Natural killer cell (primary cell): ENCODE data around the gene GPR78. TPM values are rescaled to one million over a fixed set of nuclear protein-coding genes. Genes with fewer than 3 reads are reported as not detected.

Source experiments
- ATAC-seq, 3 donors: fragments of 150-1000 bp in 2 of 3; fragments of 200-7000 bp in 1 of 3; cut with Tn5 transposase; 1 replicate in 1 of 3; 2 replicates in 2 of 3; pipeline ENCODE4 v1.10.0; 2021; ENCODE audit warnings: mild to moderate bottlenecking in 2 of 3, moderate library complexity in 2 of 3
- DNase-seq, 2 donors: peaks; one replicate each; pipeline versions ENCODE4 v3.0.0 to v3.0.0-alpha.2; 2013 to 2021; ENCODE audit warnings: mixed read lengths in 1 of 2
- H3K27ac ChIP-seq: one replicate; pipeline ENCODE4 v1.5.1; 2013; ENCODE audit warnings: mild to moderate bottlenecking, low read length
- H3K27me3 ChIP-seq: one replicate; pipeline ENCODE4 v1.6.1; 2013; ENCODE audit warnings: low read length; ENCODE audit not compliant: control insufficient read depth, insufficient read depth
- H3K36me3 ChIP-seq: one replicate; pipeline ENCODE4 v1.6.1; 2013; ENCODE audit warnings: low read length; ENCODE audit not compliant: control insufficient read depth, insufficient read depth
- H3K4me1 ChIP-seq: one replicate; pipeline ENCODE4 v1.6.1; 2013; ENCODE audit warnings: low read length; ENCODE audit not compliant: control insufficient read depth, insufficient read depth
- H3K4me3 ChIP-seq: one replicate; pipeline ENCODE4 v1.5.1; 2013; ENCODE audit warnings: low read length
- H3K9me3 ChIP-seq: one replicate; pipeline ENCODE4 v1.6.1; 2013; ENCODE audit warnings: low read length; ENCODE audit not compliant: control insufficient read depth, insufficient read depth
- H3K27ac Mint-ChIP-seq, 2 donors: one replicate each; pipeline ENCODE4 v1.8.0; 2022; ENCODE audit warnings: mild to moderate bottlenecking in 2 of 2, mixed read lengths in 2 of 2, moderate library complexity in 1 of 2
- H3K27me3 Mint-ChIP-seq, 2 donors: one replicate each; pipeline ENCODE4 v1.8.0; 2022; ENCODE audit warnings: low read depth in 2 of 2, mixed read lengths in 2 of 2
- H3K36me3 Mint-ChIP-seq: one replicate; pipeline ENCODE4 v1.8.0; 2022; ENCODE audit warnings: mixed read lengths
- H3K4me1 Mint-ChIP-seq, 2 donors: one replicate each; pipeline ENCODE4 v1.8.0; 2022; ENCODE audit warnings: mixed read lengths in 2 of 2
- H3K4me3 Mint-ChIP-seq: one replicate; pipeline ENCODE4 v1.8.0; 2022; ENCODE audit warnings: mild to moderate bottlenecking, moderate library complexity, mixed read lengths
- H3K9me3 Mint-ChIP-seq, 2 donors: one replicate each; pipeline ENCODE4 v1.8.0; 2022; ENCODE audit warnings: mixed read lengths in 2 of 2
- CTCF ChIP-seq: fragments of 200-600 bp; IDR thresholded peaks from one replicate; pipeline ENCODE4 v1.8.0; 2022; ENCODE audit warnings: antibody characterized with exemption
- WGBS: methylation state at CpG from one replicate; pipeline ENCODE4 v1.1.7; 2013; ENCODE audit warnings: missing lambda C conversion rate; ENCODE audit not compliant: insufficient coverage; 5-methylcytosine and 5-hydroxymethylcytosine counted together
- intact Hi-C: fragments of 100-400 bp; cut with micrococcal nuclease; formaldehyde crosslinking; loops from one replicate; pipeline ENCODE4 v1.14.2; 2022
- total RNA-seq, 4 donors: library from RNA; stranded (reverse); fragments of 120-200 nt in 1 of 4; gene quantifications; one replicate each; pipeline versions ENCODE4 v1.2.3 to v1.2.4, GENCODE V29; 2013 to 2022

Gene GPR78
- total RNA-seq, 3 donors from 2014 or later (not counting 1 experiment from before 2014, with no cell fraction given) = not detected

- Histone ChIP-seq H3K27ac (no peak overlapping the region), H3K27me3 (peaks cover 2% of the 10 kb centered on the region), H3K36me3 (no peaks in the 10 kb centered on the region), H3K4me1 (no peaks in the 10 kb centered on the region), H3K9me3 (no peaks in the 10 kb centered on the region), H3K4me3 (no peak overlapping the region)
- ATAC-seq (no peak), DNase-seq (no peak)
- no peak for TF ChIP-seq CTCF
- intact Hi-C loops = no loop called here
- Mint-ChIP-seq H3K4me3 (no peak overlapping the region), H3K4me1 (no peaks in the 10 kb centered on the region), H3K27ac (no peak overlapping the region), H3K9me3 (no peaks in the 10 kb centered on the region), H3K27me3 (peaks cover 7% of the 10 kb centered on the region in 2 donors), H3K36me3 (no peaks in the 10 kb centered on the region)
- WGBS = 76% methylated on average over 8 of the region's 8 CpGs
Measured at GRCh38 chr4:8599091-8599460, 18.9 kb downstream of the GPR78 start.

- H3K27me3 Mint-ChIP-seq = peaks cover under 1 to 4% of the 10 kb centered on the region in 2 donors
- no peak overlapping the region for H3K27ac Mint-ChIP-seq
- Histone ChIP-seq H3K4me3 (no peak overlapping the region), H3K27me3 (no peaks in the 10 kb centered on the region), H3K4me1 (no peaks in the 10 kb centered on the region), H3K9me3 (no peaks in the 10 kb centered on the region), H3K27ac (no peak overlapping the region), H3K36me3 (no peaks in the 10 kb centered on the region)
- 59% methylated on average over 9 of the region's 9 CpGs for WGBS
- H3K4me3 Mint-ChIP-seq = no peak overlapping the region
- DNase-seq (no peak), ATAC-seq (no peak)
- no peaks in the 10 kb centered on the region for H3K4me1 Mint-ChIP-seq
- H3K36me3 Mint-ChIP-seq = no peaks in the 10 kb centered on the region
- intact Hi-C loops = no loop called here
- H3K9me3 Mint-ChIP-seq = no peaks in the 10 kb centered on the region
- TF ChIP-seq CTCF = no peak
Measured at GRCh38 chr4:8599657-8600056, 19.5 kb downstream of the GPR78 start.

GRCh38 chr4:8600266-8600665 lies 20.1 kb downstream of the GPR78 start:
- Mint-ChIP-seq H3K27ac (no peak overlapping the region), H3K4me1 (no peaks in the 10 kb centered on the region), H3K9me3 (no peaks in the 10 kb centered on the region), H3K27me3 (peaks cover 0 to 4% of the 10 kb centered on the region in 2 donors), H3K36me3 (no peaks in the 10 kb centered on the region), H3K4me3 (no peak overlapping the region)
- 88% methylated on average over 13 of the region's 13 CpGs for WGBS
- ATAC-seq (no peak), DNase-seq (no peak)
- no peak overlapping the region for H3K27ac ChIP-seq
- H3K4me1 ChIP-seq = no peaks in the 10 kb centered on the region
- no peaks in the 10 kb centered on the region for H3K36me3 ChIP-seq
- TF ChIP-seq CTCF = no peak
- H3K27me3 ChIP-seq = no peaks in the 10 kb centered on the region
- H3K9me3 ChIP-seq = no peaks in the 10 kb centered on the region
- intact Hi-C loops = no loop called here
- H3K4me3 ChIP-seq = no peak overlapping the region

- no peak for DNase-seq
- H3K27me3 Mint-ChIP-seq = peaks cover 0 to 4% of the 10 kb centered on the region in 2 donors
- intact Hi-C loops = no loop called here
- H3K4me1 Mint-ChIP-seq = no peaks in the 10 kb centered on the region
- no peak for ATAC-seq
- Histone ChIP-seq H3K27me3 (no peaks in the 10 kb centered on the region), H3K4me1 (no peaks in the 10 kb centered on the region), H3K4me3 (no peak overlapping the region), H3K9me3 (no peaks in the 10 kb centered on the region), H3K27ac (no peak overlapping the region), H3K36me3 (no peaks in the 10 kb centered on the region)
- H3K9me3 Mint-ChIP-seq = no peaks in the 10 kb centered on the region
- no peak overlapping the region for H3K27ac Mint-ChIP-seq
- H3K4me3 Mint-ChIP-seq = no peak overlapping the region
- no peaks in the 10 kb centered on the region for H3K36me3 Mint-ChIP-seq
- 90% methylated on average over 12 of the region's 12 CpGs for WGBS
- no peak for TF ChIP-seq CTCF
Measured at GRCh38 chr4:8600686-8601085, 20.5 kb downstream of the GPR78 start.
